GM18861 (cell line): ENCODE measurements around the gene TMEM147.
"Not testable (repeated sequence)": the region's sequence is repeated elsewhere in the genome, so short reads cannot be mapped to it uniquely, and the experiment has no call there.

Source experiments
- ATAC-seq: cut with Tn5 transposase; IDR thresholded peaks from one replicate; pipeline ENCODE4 v1.9.1; 2021; ENCODE audit not compliant: unreplicated experiment

Gene TMEM147

DNA sequence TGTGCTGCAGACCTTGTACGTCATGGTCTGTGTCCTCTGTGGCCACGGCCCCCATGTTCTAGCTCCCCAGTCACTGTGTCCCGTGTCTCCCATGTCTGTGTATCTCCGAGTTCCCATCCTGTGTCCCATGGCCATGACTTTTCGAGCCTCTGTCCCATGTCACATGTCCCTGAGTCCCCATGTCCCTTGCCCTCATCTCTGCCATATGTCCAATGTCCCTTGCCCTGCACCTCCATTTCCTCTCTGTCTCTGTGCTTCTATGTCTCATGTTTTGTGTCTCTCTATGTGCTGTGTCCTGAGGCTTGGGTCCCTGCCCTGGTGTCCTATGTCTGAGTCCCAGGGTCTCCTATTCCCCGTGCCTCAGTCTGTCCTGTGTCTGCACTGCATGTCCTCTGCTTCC is 16.0 kb downstream of the TMEM147 start:
- ATAC-seq, result no peak

- no peak for ATAC-seq
Measured at GRCh38 chr19:35562336-35562735, 16.9 kb downstream of the TMEM147 start.

GRCh38 chr19:35562776-35563175 is 17.4 kb downstream of the TMEM147 start:
- ATAC-seq, result no peak

DNA sequence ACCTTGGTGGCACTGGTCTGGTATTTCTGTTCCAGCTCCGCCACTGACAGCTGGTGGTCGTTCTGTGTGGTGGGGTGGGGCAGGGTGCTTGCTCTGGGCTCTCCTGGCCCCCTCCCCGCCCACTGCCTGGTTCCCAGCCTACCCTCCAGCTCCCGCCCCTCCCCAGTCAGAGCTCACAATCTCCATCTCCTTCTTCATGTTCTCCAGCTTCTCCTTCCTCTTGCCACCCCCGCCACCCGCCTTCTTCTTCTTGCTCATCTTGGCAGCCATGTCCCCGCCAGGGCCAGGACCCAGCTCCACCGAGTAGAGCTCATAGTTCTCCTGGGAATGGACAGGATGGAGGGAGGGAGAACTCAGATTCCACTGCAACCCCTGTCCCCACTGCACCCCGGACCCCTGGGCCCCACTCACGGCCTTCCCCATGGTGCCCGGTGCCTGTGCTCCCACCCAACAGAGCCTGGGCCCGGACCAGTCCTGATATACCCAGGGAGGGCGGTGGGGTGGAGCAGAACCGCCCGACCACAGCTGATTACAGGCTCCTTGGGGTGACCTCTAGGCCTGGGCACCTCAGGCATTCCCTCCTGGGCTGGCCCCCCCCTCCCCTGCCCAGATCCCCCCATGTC is 17.9 kb downstream of the TMEM147 start, which contains the start of gene ATP4A:
Gene ATP4A (minus strand): TSS at position 452 of the 623 bp plus-strand sequence. CDS start 29 bp downstream, at position 423.
- no peak for ATAC-seq

DNA sequence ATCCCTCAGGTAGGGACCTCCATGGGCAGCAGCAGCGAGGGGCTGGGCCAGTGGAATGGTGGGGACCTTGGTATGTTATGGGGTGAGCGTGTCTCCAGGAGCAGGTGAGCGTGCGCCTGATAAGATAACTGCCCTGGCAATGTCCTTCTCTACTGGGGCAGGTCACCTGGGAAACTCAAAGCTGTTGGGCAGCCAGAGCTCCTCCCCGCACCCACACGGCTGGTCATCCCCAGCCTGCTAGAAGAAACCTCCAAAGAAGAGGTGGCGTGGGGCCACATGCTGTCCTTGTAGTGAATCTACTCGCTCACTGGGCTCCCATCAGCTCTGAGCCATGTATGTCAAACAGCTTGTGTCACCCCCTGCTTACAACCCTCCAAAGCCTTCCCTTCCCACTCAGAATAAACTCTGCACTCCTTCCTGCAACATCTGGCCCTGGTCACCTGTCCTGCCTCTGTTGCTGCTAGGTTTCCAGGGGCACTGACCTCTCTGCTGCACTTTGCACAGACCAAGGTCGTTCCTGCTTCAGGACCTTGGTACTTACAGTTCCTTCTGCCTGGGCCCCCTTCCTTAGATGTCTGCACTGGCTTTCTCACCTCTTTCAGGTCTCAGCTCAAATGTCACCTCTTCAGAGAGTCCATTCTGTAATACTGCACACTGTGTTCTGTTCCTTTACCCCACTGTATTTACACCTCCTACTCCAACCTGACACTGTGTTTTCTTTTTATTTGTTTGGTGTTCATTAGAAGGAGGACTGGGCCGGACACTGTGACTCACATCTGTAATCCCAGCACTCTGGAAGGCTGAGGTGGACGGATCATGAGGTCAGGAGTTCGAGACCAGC is 19.8 kb downstream of the TMEM147 start:
- no peak for ATAC-seq

- no peak for ATAC-seq
Measured at GRCh38 chr19:35566738-35567137, 21.3 kb downstream of the TMEM147 start.

DNA sequence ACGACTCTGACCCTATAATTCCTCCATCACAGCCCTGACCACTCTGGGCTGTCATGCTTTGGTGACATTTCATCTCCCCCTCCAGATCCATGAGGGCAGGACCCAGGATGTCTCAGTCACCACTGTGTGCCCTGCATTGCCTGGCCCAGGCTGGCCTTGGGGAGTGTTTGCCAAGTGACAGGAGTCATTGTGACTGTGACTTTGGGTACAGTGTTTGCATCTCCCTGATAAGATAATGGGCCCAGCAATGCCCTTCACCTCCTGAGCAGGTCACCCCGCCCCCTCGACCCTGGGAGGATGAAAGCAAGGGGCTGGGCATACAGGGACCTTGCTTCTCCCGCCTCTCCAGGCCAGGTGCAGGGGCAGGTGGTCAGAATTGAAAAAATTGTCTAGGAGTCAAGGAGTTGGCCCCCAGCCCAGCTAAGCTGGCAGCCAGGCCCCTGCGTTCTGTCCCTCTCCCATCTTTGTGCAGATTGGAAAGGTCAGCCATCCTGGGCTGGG is 23.9 kb downstream of the TMEM147 start:
- no peak for ATAC-seq

GRCh38 chr19:35571406-35571965 is 26.1 kb downstream of the TMEM147 start:
- no peak for ATAC-seq

GRCh38 chr19:35577918-35578317 is 32.5 kb downstream of the TMEM147 start:
- no peak for ATAC-seq

DNA sequence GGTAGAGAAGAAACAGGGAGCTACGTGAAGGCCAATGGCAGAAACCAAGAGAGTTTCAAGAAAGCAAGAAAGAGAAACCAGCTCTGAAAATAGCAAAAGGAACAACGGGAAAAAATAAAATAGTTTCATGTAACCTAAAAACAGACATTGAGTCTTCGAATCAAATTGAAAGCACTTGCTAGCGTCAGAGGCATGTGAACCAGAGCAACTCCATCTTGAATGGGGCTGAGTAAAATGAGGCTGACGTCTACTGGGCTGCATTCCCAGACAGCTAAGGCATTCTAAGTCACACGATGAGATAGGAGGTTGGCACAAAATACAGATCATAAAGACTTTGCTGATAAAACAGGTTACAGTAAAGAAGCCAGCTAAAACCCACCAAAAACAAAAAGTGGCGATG is 33.3 kb downstream of the TMEM147 start:
- no peak for ATAC-seq

DNA sequence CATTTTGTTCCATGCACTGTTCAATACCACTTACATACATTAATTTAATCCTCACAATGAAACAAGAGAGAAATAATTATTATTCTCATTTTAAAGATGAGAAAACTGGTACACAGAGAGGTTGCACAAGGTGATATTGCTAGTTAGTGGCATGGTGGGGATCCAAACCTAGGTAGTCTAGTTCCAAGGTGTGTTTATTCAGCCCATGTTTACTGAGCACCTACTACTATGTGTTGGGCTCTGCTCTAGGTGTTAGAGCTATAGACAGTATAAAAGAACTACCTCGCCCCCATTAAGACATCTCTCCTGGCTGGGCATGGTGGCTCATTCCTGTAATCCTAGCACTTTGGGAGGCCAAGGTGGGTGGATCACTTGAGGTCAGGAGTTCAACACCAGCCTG is 37.3 kb downstream of the TMEM147 start:
- ATAC-seq, result no peak

GRCh38 chr19:35585848-35586247 is 40.4 kb downstream of the TMEM147 start, which contains the start of gene PMIS2:
PMIS2 (plus strand) TSS chr19:35586173; CDS start chr19:35586260, 87 bp downstream.
- no peak for ATAC-seq

GRCh38 chr19:35587321-35587720 is 41.9 kb downstream of the TMEM147 start:
- no peak for ATAC-seq

- ATAC-seq, result no peak
Measured at GRCh38 chr19:35590875-35591274, 45.4 kb downstream of the TMEM147 start.

GRCh38 chr19:35592226-35592625 is 46.8 kb downstream of the TMEM147 start:
- ATAC-seq, result no peak

- ATAC-seq, result not testable (repeated sequence)
Measured at GRCh38 chr19:35595026-35595425, 49.6 kb downstream of the TMEM147 start.

DNA sequence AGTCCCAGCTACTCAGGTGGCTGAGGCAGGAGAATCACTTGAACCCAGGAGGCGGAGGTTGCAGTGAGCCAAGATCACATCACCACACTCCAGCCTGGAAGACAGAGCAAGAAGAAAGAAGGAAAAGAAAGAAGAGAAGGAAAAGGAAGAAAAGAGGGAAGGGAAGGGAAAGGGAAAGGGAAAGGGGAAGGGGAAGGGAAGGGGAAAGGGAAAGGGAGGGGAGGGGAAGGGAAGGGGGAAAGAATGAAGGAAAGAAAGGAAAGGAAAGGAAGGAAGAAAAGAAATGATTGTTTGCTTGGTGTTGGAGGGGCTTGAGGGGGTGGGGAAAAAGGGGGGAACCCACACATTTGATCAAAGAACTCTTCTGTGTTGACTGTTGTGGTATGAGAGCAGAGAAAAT is 50.5 kb downstream of the TMEM147 start:
- no peak for ATAC-seq

DNA sequence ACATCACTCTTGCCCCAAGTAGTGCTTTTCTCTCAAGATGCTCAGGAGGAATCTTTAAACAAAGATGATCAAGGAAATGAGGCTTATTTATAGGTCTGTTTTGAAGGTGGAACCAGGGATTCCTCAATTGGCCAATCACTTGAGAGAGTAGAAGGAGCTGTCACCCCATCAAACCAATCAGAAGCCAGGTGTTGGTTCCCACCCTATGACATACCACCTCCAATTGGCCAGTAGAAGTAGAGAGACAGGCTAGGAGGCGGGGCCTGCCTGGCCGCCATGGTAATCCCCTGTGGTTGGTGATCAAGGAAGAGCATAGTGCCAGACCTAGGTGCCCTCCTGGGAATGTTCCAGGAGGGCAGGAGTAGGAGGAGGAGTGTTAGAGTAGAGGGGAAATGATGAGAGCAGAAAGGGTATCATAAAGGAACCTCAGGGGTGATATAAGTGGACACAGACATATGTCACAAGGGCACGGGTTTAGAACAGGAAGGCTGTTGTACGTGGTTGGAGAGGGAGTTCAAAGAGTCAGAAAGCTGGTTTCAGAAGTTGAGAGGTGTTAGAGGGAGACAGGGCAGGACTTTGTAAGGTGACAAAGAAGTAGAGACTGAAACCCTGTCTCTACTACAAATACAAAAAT is 51.1 kb downstream of the TMEM147 start:
- no peak for ATAC-seq
